HG03342 (cell line): ENCODE measurements around the gene SPARCL1.
"Not testable (repeated sequence)": the region's sequence is repeated elsewhere in the genome, so short reads cannot be mapped to it uniquely, and the experiment has no call there.

Experiments
- ATAC-seq: cut with Tn5 transposase; IDR thresholded peaks from one replicate; pipeline ENCODE4 v1.9.1; 2021; ENCODE audit warnings: mild to moderate bottlenecking, moderate library complexity; ENCODE audit not compliant: unreplicated experiment

Gene SPARCL1, protein sequence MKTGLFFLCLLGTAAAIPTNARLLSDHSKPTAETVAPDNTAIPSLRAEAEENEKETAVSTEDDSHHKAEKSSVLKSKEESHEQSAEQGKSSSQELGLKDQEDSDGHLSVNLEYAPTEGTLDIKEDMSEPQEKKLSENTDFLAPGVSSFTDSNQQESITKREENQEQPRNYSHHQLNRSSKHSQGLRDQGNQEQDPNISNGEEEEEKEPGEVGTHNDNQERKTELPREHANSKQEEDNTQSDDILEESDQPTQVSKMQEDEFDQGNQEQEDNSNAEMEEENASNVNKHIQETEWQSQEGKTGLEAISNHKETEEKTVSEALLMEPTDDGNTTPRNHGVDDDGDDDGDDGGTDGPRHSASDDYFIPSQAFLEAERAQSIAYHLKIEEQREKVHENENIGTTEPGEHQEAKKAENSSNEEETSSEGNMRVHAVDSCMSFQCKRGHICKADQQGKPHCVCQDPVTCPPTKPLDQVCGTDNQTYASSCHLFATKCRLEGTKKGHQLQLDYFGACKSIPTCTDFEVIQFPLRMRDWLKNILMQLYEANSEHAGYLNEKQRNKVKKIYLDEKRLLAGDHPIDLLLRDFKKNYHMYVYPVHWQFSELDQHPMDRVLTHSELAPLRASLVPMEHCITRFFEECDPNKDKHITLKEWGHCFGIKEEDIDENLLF

DNA sequence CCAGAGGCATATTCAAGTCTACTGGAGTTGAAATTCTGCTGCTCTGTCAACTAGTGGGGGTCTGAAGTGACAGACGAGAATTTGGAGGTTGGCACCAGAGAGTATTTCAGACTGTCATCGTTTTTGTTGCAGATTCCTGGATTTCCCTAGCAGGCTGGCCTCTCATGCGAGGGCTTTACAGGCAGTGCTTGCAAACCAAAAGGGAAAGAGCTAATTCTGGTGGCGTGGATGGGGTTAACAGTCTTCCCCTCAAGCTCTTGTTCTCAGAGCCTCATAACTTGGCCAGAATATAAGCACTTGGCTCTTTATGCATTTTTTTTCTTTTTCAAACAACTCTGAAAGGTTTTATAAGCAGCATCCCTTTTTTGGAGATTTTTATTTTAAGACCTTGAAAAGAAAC, at the start of gene SPARCL1:
Gene SPARCL1 (minus strand): TSS at position 190 of the 400 bp plus-strand sequence. CDS start 29,802 bp downstream, outside the sequence.
- ATAC-seq, result no peak

DNA sequence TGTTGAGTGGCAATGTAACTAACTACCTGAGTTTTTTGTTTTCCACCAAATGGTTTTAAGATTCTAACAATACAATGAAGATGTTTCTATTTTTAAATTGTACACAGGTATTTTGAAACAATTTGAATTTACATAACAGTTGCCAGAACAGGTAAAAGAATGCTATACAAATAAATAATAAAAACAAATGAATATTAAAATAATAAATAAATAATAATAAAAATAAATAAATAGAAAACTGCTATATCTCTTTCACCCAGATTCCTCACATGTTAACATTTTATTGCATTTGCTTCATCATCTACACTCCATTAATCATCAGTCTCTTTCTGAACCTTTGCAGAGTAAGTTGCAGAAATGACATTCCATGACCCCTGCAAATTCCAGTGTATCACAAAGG, 46.8 kb upstream of the SPARCL1 start:
- no peak for ATAC-seq

DNA sequence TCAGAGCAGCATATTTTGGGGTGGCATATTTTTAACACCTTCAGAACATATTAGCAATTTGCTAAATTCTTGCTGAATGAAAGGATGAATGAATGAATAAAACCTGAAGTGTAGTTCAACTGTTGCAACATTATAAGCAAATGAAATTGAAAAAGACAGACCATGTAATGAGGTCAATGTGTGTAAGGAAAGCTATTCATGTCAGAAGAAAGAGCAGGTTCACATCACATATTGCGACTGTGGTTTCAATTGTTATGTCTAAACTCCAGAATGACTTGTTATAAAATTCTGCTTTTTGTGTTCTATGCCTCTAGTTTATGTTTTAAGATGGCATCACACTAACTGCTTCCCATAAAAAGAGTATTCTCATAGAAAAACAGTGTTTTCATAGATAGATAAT, 46.2 kb upstream of the SPARCL1 start:
- ATAC-seq, result no peak

DNA sequence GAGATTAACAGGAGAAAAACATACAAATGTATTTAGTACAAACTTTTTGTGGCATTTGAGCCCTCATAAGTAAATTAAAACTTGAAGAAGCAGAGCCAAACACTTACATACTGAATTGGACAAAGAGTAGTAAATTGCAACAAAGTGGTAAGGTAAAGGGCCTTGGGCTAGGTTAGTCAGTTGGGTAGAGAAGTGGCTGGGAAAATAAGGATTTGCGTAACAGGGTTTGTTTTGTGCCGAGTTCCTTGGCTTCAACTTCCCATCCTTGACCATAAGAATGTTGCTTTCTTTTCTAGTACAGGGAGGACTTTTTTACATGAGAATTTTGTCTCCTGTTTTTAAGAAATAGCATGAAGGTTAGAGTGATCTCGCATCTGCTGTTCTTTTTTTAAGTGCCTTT, 45.8 kb upstream of the SPARCL1 start:
- ATAC-seq, result no peak

DNA sequence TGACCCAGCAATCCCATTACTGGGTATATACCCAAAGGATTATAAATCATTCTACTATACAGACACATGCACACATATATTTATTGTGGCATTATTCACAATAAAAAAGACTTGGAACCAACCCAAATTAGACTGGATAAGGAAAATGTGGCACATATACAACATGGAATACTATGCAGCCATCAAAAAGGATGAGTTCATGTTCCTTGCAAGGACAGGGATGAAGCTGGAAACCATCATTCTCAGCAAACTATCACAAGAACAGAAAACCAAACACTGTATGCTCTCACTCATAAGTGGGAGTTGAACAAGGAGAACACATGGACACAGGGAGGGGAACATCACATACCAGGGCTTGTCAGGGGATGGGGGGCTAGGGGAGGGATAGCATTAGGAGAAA, 45.2 kb upstream of the SPARCL1 start:
- not testable (repeated sequence) for ATAC-seq

- ATAC-seq, result no peak
These were observed 41.2 kb upstream of the SPARCL1 start for GRCh38 chr4:87570290-87570805.

DNA sequence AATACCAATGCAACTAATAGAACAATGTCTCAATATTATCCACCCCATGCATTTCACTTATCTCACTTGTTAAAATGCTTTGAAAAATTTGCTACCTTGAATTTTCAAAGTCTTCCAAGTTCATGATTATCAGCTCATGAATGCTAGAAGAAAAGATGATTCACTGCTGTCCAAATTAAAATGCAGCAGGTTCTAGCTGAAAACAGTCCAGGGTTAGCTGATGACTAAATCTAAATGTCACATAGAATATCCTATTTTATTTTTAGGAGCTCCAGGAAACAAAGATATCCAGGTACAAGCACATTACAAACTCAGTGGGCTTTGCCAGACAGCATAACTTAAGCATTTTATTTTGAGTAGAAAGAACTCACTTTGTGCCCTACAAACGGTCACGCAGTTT, 38.0 kb upstream of the SPARCL1 start:
- ATAC-seq, result no peak

GRCh38 chr4:87566276-87566675, 37.1 kb upstream of the SPARCL1 start:
- no peak for ATAC-seq

DNA sequence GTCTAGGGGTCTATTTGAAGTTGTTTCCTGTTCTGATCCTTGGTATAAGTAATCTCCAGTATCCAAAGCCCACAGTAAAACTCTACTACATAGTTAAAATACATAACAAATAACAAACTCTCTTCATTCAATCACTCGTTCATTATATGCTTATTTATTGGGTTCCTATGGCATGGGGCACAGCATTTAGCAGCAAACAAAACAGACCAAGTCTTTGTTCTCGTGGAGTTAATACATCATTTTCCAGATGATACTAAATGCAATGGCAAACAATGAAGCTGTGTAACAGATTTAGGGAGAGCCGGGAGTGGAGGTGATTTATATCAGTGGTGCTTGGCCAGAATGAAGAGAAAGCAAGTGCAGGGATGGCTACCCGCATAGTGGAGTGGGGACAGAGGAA, 36.6 kb upstream of the SPARCL1 start:
- ATAC-seq, result no peak

DNA sequence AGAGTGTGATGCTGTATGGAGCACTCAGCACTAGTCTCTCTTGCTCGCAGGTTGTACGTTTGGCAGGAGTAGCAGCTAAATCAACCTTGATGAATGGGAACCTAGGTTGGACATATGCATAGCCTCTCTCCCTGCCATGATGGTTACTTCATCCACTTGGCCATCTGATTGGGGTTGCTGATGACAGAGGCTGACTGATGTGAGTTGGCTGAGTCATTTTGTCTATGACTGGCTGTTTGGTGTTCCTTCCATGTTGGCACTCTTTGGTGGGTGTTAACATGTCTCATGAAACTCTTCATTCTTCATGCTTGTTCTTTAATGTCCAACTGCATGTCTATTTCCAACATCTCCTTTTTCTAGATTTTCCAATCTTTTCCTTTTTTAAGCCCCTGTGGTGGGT, 31.6 kb upstream of the SPARCL1 start:
- no peak for ATAC-seq

GRCh38 chr4:87559090-87559837, 30.1 kb upstream of the SPARCL1 start:
- peak; percentile 99 for ATAC-seq

GRCh38 chr4:87557348-87557747, 28.2 kb upstream of the SPARCL1 start:
- ATAC-seq, result no peak

GRCh38 chr4:87555773-87556619, 26.8 kb upstream of the SPARCL1 start:
- ATAC-seq, result no peak

DNA sequence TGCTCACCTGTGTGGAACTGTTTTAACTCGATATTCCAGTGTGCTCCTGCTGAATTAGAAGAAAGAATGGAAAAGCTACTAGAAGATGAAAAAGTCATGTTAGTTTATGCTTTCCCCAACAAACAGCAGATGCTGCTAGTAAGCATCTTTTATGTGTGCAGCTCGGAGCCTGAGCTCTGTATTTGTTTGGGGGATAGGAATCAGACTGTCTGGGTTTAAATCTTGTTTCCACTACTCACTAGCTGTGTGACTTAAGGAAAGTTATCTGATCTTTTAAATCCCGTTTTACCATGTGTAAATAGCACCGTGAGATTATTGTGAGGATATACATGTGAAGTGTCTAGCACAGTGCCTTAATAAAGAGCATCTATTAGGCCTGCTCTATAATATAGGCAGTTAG, 24.0 kb upstream of the SPARCL1 start:
- ATAC-seq, result no peak

- ATAC-seq, result no peak
These were observed 22.2 kb upstream of the SPARCL1 start for GRCh38 chr4:87551361-87551760.

- ATAC-seq, result no peak
These were observed 18.0 kb upstream of the SPARCL1 start for GRCh38 chr4:87547016-87547708.

DNA sequence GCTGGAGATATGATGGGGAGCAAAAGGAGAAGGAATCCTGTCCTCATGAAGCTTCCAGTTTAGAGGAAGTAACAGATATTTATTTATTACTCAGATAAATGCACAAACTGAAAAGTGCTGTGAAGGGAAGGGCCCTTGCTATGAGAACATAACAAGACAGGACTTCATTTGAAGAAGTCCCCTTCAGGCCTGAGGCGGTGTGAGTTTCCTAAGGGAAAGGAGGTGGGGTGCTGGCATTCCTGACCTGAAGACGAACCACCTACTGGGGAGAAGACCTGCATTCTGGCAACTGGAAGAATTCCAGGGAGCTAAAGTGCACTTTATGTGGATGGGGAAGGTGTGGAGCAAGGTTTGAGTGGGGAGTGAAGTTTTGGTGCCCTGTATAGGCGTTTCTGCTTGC, 15.9 kb upstream of the SPARCL1 start:
- ATAC-seq, result no peak

DNA sequence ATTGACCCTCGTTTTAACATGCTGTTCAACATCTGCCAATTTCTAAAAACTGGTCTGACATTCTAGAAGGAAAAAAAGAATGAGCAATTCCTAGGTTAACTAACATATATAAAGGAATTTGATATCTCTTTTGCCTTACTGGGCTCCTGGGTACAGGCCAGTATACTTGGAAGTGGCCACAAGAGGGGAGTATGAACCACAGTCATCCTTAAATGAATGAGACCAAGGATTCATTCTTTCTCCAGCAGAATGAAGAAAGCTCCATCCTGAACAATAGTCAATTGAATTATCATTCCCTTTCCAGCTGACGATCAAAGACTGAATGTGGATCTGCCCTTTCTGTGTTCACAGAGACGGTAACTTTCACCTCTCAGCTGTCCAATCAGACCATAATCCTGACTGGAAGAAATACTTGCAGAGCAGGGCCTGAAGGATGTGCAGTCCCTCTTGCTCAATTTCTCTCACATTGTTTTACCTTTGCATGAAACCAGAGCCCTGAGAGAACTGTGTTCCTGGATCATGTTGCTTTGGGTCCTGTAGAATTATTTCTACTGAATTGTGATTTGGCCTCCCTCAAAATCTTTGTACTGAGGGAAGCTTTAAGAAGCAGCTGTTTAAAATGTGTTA, 14.8 kb upstream of the SPARCL1 start:
- no peak for ATAC-seq

- no peak for ATAC-seq
These were observed 13.6 kb upstream of the SPARCL1 start for GRCh38 chr4:87542734-87543312.
